Skeletal muscle satellite cell (primary cell): ENCODE measurements around the gene DBET.
"Not testable (repeated sequence)": the region's sequence is repeated elsewhere in the genome, so short reads cannot be mapped to it uniquely, and the experiment has no call there.

Experiments used
- H3K27me3 ChIP-seq: 2 replicates; pipeline ENCODE4 v1.7.0; 2013; ENCODE audit warnings: low read length; ENCODE audit not compliant: control insufficient read depth, insufficient read depth
- H3K36me3 ChIP-seq: 2 replicates; pipeline ENCODE4 v1.7.0; 2013; ENCODE audit warnings: mild to moderate bottlenecking, control low read depth, low read length; ENCODE audit not compliant: insufficient read depth
- H3K4me1 ChIP-seq: 2 replicates; pipeline ENCODE4 v1.7.0; 2013; ENCODE audit warnings: low read length; ENCODE audit not compliant: control insufficient read depth, insufficient read depth
- H3K4me2 ChIP-seq: 2 replicates; pipeline ENCODE4 v1.7.0; 2013; ENCODE audit warnings: mild to moderate bottlenecking, low read length
- H3K4me3 ChIP-seq: 2 replicates; pipeline ENCODE4 v1.7.0; 2013; ENCODE audit warnings: low read length
- H3K9ac ChIP-seq: 2 replicates; pipeline ENCODE4 v1.7.0; 2013; ENCODE audit warnings: mild to moderate bottlenecking, low read depth, low read length, moderate library complexity
- H3K9me3 ChIP-seq: replicated peaks from 2 replicates; pipeline ENCODE4 v1.7.0; 2013; ENCODE audit warnings: mild to moderate bottlenecking, control low read depth, low read length

DBET gene

DNA sequence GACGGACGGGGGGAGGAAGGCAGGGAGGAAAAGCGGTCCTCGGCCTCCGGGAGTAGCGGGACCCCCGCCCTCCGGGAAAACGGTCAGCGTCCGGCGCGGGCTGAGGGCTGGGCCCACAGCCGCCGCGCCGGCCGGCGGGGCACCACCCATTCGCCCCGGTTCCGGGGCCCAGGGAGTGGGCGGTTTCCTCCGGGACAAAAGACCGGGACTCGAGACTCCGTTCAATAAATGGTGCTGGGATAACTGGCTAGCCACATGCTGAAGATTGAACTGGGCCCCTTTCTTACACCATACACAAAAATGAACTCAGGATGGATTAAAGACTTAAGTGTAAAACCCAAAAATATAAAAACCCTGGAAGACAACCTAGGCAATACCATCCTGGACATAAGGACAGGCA is 28.8 kb downstream of the DBET start:
- not testable (repeated sequence) for H3K9me3 ChIP-seq, H3K36me3 ChIP-seq, H3K27me3 ChIP-seq, H3K4me1 ChIP-seq, H3K4me2 ChIP-seq, H3K4me3 ChIP-seq, H3K9ac ChIP-seq

GRCh38 chr4:190094031-190094430 is 29.7 kb downstream of the DBET start:
- H3K36me3 ChIP-seq, H3K4me1 ChIP-seq, H3K9ac ChIP-seq, H3K4me2 ChIP-seq, H3K27me3 ChIP-seq, H3K4me3 ChIP-seq, H3K9me3 ChIP-seq: not testable (repeated sequence)

DNA sequence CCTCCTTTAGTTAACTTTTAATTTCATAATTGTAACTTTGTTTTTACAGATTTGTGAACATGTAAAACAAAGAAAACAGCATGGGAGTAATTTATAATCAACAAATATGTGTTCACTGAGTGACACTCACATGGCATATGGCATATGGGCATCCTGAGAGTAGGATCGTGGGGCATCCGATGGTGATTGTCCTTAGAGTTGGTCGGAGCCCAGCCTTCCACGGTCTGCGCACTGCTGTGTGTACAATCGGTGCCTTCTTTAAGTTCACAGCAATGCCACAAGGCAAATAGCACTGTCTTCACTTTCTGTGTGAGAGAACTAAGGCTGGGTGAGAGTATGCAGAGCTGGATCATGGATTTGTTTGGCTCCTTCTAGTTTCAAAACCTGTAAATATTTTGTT is 31.0 kb downstream of the DBET start:
- H3K9ac ChIP-seq, H3K4me2 ChIP-seq, H3K9me3 ChIP-seq, H3K36me3 ChIP-seq, H3K4me3 ChIP-seq, H3K4me1 ChIP-seq, H3K27me3 ChIP-seq: not testable (repeated sequence)

DNA sequence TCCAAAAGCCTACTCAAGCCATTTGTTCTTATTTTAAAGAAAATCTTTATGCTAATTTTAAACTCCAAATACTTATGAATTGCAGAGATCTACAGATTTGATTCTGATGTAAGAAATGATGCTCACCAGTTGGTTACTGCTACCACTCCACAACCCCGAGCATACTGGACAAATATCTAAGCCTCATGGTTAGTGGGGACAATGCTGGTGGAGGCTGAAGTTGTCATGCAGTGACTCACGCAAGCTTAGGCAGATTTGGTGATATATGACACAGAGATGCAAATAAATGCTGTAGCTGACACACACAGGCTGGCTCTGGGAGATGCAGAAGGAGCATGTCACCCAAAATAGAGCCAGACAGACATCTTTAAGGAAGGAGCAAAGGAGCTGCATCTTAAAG is 35.3 kb downstream of the DBET start:
- H3K36me3 ChIP-seq, H3K9me3 ChIP-seq, H3K27me3 ChIP-seq, H3K4me2 ChIP-seq, H3K4me3 ChIP-seq, H3K4me1 ChIP-seq, H3K9ac ChIP-seq: not testable (repeated sequence)

DNA sequence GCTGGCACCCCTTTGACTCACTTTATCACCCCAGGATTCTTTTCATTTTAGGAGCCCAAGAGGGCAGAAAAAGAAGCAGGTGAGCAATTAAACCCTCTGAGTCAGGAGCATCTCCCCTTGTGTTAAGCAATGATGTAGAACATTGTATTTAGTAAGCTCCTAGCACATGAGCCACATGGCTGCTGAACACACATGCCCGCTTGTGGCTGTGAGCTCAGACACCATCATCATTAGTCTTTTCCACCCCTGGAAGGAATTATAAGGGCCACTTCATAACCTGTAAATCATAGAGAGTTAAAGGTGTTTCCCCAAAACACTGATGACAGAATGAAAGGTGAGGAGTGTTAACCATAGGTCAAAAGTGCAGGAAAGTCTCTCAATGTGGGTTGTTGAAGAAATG is 37.2 kb downstream of the DBET start:
- not testable (repeated sequence) for H3K9me3 ChIP-seq, H3K4me1 ChIP-seq, H3K4me3 ChIP-seq, H3K4me2 ChIP-seq, H3K36me3 ChIP-seq, H3K9ac ChIP-seq, H3K27me3 ChIP-seq

DNA sequence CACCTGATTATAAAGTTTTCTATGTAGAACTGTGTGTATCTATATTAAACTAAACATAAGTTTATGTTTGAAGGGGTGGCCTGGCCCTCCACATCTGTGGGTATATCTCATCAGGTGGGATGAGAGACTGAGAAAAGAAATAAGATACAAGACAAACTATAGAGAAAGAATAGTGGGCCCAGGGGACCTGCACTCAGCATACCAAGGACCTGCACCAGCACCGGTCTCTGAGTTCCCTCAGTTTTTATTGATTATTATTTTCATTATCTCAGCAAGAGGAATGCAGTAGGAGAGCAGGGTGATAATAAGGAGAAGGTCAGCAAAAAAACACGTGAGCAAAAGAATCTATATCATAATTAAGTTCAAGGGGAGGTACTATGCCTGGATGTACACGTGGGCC is 41.9 kb downstream of the DBET start:
- H3K36me3 ChIP-seq, H3K4me3 ChIP-seq, H3K4me1 ChIP-seq, H3K27me3 ChIP-seq, H3K9ac ChIP-seq, H3K4me2 ChIP-seq: not testable (repeated sequence)
- peaks cover 12% of the 10 kb centered on the region for H3K9me3 ChIP-seq

GRCh38 chr4:190106611-190107480 is 42.5 kb downstream of the DBET start:
- not testable (repeated sequence) for H3K36me3 ChIP-seq, H3K9ac ChIP-seq, H3K4me1 ChIP-seq, H3K4me2 ChIP-seq, H3K27me3 ChIP-seq, H3K4me3 ChIP-seq
- peaks cover 12% of the 10 kb centered on the region for H3K9me3 ChIP-seq

GRCh38 chr4:190107766-190108485 is 43.6 kb downstream of the DBET start:
- H3K9me3 ChIP-seq = peaks cover 15% of the 10 kb centered on the region
- H3K27me3 ChIP-seq = not testable (repeated sequence)

DNA sequence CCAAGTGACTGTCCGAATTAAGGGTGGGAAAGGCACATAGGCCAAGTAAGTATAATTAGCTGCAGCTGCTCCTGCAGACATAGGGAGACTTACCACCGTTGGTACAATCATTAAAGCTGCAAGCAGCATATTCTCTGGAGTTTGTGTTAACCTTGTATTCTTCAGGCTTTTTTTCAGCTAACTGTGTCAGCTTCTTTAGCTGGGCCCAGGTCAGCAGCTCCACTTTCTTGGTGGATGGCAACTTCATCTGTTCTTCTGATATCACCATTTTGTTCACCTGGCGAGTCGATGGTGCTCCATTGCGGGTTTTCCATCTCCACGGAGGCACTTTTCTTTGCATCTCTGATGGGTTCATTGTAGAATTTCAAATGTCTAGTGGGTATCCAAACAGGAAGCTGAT is 44.5 kb downstream of the DBET start:
- not testable (repeated sequence) for H3K36me3 ChIP-seq, H3K9ac ChIP-seq, H3K4me3 ChIP-seq, H3K27me3 ChIP-seq, H3K4me1 ChIP-seq, H3K4me2 ChIP-seq
- peaks cover 15% of the 10 kb centered on the region for H3K9me3 ChIP-seq

More at GRCh38 chr4:190107766-190108485, 43.6 kb downstream of the DBET start:
- not testable (repeated sequence) for H3K4me3 ChIP-seq, H3K36me3 ChIP-seq, H3K4me1 ChIP-seq, H3K9ac ChIP-seq, H3K4me2 ChIP-seq

DNA sequence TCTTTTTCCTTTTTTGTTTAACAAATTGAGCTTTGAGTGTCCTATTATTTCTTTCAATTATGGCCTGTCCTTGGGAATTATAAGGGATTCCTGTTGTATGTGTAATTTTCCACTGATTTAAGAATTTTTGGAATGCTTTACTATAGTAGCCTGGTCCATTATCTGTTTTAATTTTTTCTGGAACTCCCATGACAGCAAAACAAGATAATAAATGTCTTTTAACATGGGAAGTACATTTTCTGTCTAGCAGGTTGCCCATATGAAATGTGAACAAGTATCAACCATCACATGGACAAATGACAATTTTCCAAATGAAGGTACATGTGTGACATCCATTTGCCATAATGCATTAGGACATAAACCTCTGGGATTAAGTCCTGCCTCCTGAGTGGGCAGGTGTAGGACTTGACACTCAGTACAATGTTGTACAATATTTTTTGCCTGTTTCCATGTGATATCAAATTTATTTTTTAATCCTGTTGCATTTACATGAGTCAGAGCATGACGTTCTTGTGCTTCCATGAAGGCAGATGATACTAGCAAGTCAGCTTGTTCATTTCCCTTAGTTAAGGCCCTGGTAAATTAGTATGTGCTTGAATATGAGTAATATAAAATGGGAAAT is 45.2 kb downstream of the DBET start:
- H3K4me1 ChIP-seq, H3K4me2 ChIP-seq, H3K9ac ChIP-seq, H3K36me3 ChIP-seq, H3K27me3 ChIP-seq, H3K4me3 ChIP-seq: not testable (repeated sequence)
- H3K9me3 ChIP-seq = peaks cover 15% of the 10 kb centered on the region

DNA sequence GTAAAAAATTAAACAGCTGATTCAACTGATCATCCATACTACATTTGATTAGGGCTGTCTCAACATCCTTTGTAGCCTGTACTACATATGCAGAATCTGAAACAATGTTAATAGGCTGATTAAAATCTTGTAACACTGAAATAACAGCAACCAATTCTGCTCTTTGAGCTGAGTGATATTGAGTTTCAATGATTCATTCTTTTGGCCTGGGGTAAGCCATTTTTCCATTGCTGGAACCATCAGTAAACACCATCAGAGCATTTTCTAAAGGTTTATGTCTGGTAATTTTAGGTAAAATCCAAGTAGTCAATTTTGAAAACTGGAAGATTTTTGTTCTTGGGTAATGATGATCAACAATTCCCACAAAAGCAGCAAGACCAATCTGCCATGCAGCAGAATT is 45.7 kb downstream of the DBET start:
- not testable (repeated sequence) for H3K9ac ChIP-seq, H3K36me3 ChIP-seq, H3K27me3 ChIP-seq, H3K4me1 ChIP-seq, H3K4me2 ChIP-seq, H3K4me3 ChIP-seq
- peaks cover 15% of the 10 kb centered on the region for H3K9me3 ChIP-seq
